GM21423 (cell line): ENCODE data around the gene GPER1.
"Not testable (repeated sequence)": the region's sequence is repeated elsewhere in the genome, so short reads cannot be mapped to it uniquely, and the experiment has no call there.

ENCODE experiments used
- ATAC-seq: cut with Tn5 transposase; IDR thresholded peaks from one replicate; pipeline ENCODE4 v1.9.1; 2021; ENCODE audit warnings: mild to moderate bottlenecking, moderate library complexity; ENCODE audit not compliant: unreplicated experiment

The GPER1 gene

DNA sequence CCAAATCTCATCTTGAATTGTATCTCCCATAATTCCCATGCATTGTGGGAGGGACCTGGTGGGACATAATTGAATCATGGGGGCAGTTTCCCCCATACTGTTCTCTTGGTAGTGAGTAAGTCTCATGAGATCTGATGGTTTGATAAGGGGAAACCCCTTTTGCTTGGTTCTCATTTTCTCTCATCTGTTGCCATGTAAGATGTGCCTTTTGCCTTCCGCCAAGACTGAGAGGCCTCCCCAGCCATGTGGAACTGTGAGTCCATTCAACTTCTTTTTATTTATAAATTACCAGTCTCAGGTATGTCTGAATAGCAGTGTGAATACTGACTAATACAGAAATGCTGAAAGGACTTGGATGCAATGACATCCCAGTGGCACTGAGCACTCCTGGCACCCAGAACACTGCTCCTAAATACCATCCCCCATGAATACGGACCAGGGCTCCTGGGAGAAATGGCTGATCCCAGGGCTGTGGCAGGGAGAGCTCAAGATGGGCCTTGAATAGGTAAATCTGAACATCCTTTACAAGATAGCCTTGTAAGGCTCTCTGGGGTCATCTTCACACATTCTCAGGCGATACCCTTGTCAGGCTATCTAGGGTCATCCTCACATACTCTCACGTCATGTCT, 52.7 kb downstream of the GPER1 start:
- ATAC-seq, result no peak

GRCh38 chr7:1141651-1142050, 53.7 kb downstream of the GPER1 start:
- no peak for ATAC-seq

GRCh38 chr7:1142051-1142635, 54.2 kb downstream of the GPER1 start:
- no peak for ATAC-seq

- ATAC-seq, result not testable (repeated sequence)
Observed at GRCh38 chr7:1143031-1143430, 55.1 kb downstream of the GPER1 start.
